ENCODE data around the gene GRK6. TPM values are rescaled to one million over a fixed set of nuclear protein-coding genes. Genes with fewer than 3 reads are reported as not detected.

Gene GRK6
- total and polyA plus RNA-seq, 9 of the 15 experiments (the other 6 are each of a cell fraction or from before 2014, with no cell fraction given): 0.63 to 122 (median 44.5) TPM

- Histone ChIP-seq H3K9me3 (replicated peaks; ENCODE audit: control insufficient read depth, insufficient read depth, low read depth, low read length) (no peaks in the 10 kb centered on the region), H3K4me2 (ENCODE audit: insufficient read depth, low read length) (no peak overlapping the region), H3K4me3 (no peak overlapping the region), H3K9me1 (ENCODE audit: control insufficient read depth, insufficient read depth, low read length) (no peaks in the 10 kb centered on the region), H3K27ac (ENCODE audit: extremely low read depth, low read depth, low read length) (peak overlapping the region; percentile 45; the same call in 1 of the 3 replicates), H4K20me1 (replicated peaks; ENCODE audit: control insufficient read depth, insufficient read depth, low read length) (no peaks in the 10 kb centered on the region), H2AFZ (ENCODE audit: low read depth, low read length) (peak overlapping the region; percentile 40; the same call in 1 of the 2 replicates), H3K79me2 (ENCODE audit: control insufficient read depth, insufficient read depth, low read length) (peaks cover 21% of the 10 kb centered on the region), H3K9ac (ENCODE audit: insufficient read depth in 1 of 2, low read depth in 2 of 2, low read length in 2 of 2) (peak overlapping the region in 1 of 2 experiments; percentile 70; a peak in 2 of 4 replicates), H3K27me3 (ENCODE audit: control insufficient read depth in 2 of 2, insufficient read depth in 2 of 2, low read length in 2 of 2) (no peaks in the 10 kb centered on the region), H3K36me3 (ENCODE audit: control insufficient read depth, insufficient read depth, low read length) (peaks cover 18% of the 10 kb centered on the region; the same call in 2 of the 3 replicates), H3K4me1 (replicated peaks in 1 of 2; ENCODE audit: control insufficient read depth in 2 of 2, insufficient read depth in 2 of 2, low read length in 2 of 2) (peaks cover 35 to 59% of the 10 kb centered on the region in 2 experiments)
- ChIA-PET CTCF (ENCODE audit: low intra/inter-chr PET ratio) (no interaction called here), POLR2A (interaction anchor here (0.6 to 5.4 kb wide), 10 partner anchors 10 to 120 kb away, joined by 3 to 30 read pairs (median 4); partner anchors contain the start of gene GRK6)
- BruUV-seq (replicated peaks): no TSS peak
- 49% methylated on average over 11 of the region's 11 CpGs for WGBS (ENCODE audit: insufficient coverage, low coverage, missing lambda C conversion rate)
- DNase-seq (ENCODE audit: extremely low read depth in 1 of 4, low spot score in 3 of 4) (no peak), FAIRE-seq (no peak), ATAC-seq (no peak)
- in situ Hi-C loops (cut with MboI) (no loop called here), intact Hi-C loops (cut with micrococcal nuclease) (no loop called here)
- TF ChIP-seq ZNF277 (CRISPR knock-in tag; IDR thresholded peaks at IDR 0.05; ENCODE audit: borderline replicate concordance) (no peak), ZNF76 (CRISPR knock-in tag; IDR thresholded peaks at IDR 0.05; ENCODE audit: borderline replicate concordance) (no peak), RCOR1 (IDR thresholded peaks at IDR 0.05; ENCODE audit: borderline replicate concordance in 1 of 2, low read depth in 2 of 2, low read length in 2 of 2) (0 out of 4 replicates have a peak, but pooled peaks of 1 of the 2 experiments have one; percentile 9), AFF4 (CRISPR knock-in tag; IDR thresholded peaks at IDR 0.05) (no peak), ZFP36 (IDR thresholded peaks at IDR 0.05; ENCODE audit: low read depth, low read length, partially characterized antibody) (peak; percentile 81), FOXJ3 (CRISPR knock-in tag; IDR thresholded peaks at IDR 0.05) (no peak), CXXC5 (CRISPR knock-in tag; IDR thresholded peaks at IDR 0.05) (no peak), ZNF583 (CRISPR knock-in tag; IDR thresholded peaks at IDR 0.05) (no peak), BCOR (IDR thresholded peaks at IDR 0.05) (0 out of 2 replicates have a peak, but pooled peaks have one; percentile 22), PTBP1 (IDR thresholded peaks at IDR 0.05; ENCODE audit: low read depth, low read length) (no peak), TAF15 (IDR thresholded peaks at IDR 0.05; ENCODE audit: low read depth, low read length) (no peak), THRAP3 (IDR thresholded peaks at IDR 0.05; ENCODE audit: borderline replicate concordance) (no peak), GABPA (tag; conservative IDR thresholded peaks at IDR 0.05; ENCODE audit: low read depth) (no peak), HMBOX1 (IDR thresholded peaks at IDR 0.05) (no peak), ZNF12 (CRISPR knock-in tag; IDR thresholded peaks at IDR 0.05) (no peak), RUNX1 (IDR thresholded peaks at IDR 0.05; ENCODE audit: low read depth) (no peak)
Observed at GRCh38 chr5:177475563-177476427, 49.3 kb downstream of the GRK6 start.

All from K562 (cell line).